Neural cell (in vitro differentiated cells): ENCODE data around the gene AKR1B15. TPM values are rescaled to one million over a fixed set of nuclear protein-coding genes. Genes with fewer than 3 reads are reported as not detected.
A peak's percentile ranks its signal among the peaks of the same experiment; 100 is the strongest.

Experiments used
- H2AFZ ChIP-seq: fragments of 200-600, 300-800 bp; sonication (generic), shearing (Covaris generic); 2 replicates; pipeline ENCODE4 v1.6.0; 2014; ENCODE audit warnings: low read depth, mild to moderate bottlenecking, antibody characterized with exemption, low read length, moderate library complexity
- H3F3A ChIP-seq: fragments of 200-600 bp; shearing (Covaris generic); 2 replicates; pipeline ENCODE4 v1.6.1; 2016; ENCODE audit warnings: mild to moderate bottlenecking, moderate library complexity, mixed read lengths, antibody characterized with exemption, low read length; ENCODE audit not compliant: insufficient read depth, poor library complexity, severe bottlenecking
- H3K27ac ChIP-seq: fragments of 200-600, 300-800 bp; sonication (generic), shearing (Covaris generic); 2 replicates; pipeline ENCODE4 v1.5.1; 2014; ENCODE audit warnings: mild to moderate bottlenecking, low read length, moderate library complexity
- H3K27me3 ChIP-seq: fragments of 300-800, 200-600 bp; sonication (generic), shearing (Covaris generic); 2 replicates; pipeline ENCODE4 v1.6.0; 2014; ENCODE audit warnings: mild to moderate bottlenecking, low read depth, low read length, moderate library complexity; ENCODE audit not compliant: insufficient read depth
- H3K36me3 ChIP-seq: fragments of 300-800, 200-600 bp; sonication (generic), shearing (Covaris generic); 2 replicates; pipeline ENCODE4 v1.5.1; 2014; ENCODE audit warnings: mild to moderate bottlenecking, antibody characterized with exemption, low read length, moderate library complexity; ENCODE audit not compliant: insufficient read depth
- H3K4me2 ChIP-seq: fragments of 300-800, 200-600 bp; sonication (generic), shearing (Covaris generic); 2 replicates; pipeline ENCODE4 v1.6.0; 2014; ENCODE audit warnings: mild to moderate bottlenecking, low read length
- H3K4me3 ChIP-seq: fragments of 300-800, 200-600 bp; sonication (generic), shearing (Covaris generic); 2 replicates; pipeline ENCODE4 v1.5.1; 2014; ENCODE audit warnings: mild to moderate bottlenecking, low read length, moderate library complexity
- H3K79me2 ChIP-seq: fragments of 200-600 bp; shearing (Covaris generic); replicated peaks from 2 replicates; pipeline ENCODE4 v1.6.0; 2014; ENCODE audit warnings: mild to moderate bottlenecking, low read length, moderate library complexity; ENCODE audit not compliant: insufficient read depth
- H3K9ac ChIP-seq: fragments of 300-800, 200-600 bp; sonication (generic), shearing (Covaris generic); 2 replicates; pipeline ENCODE4 v1.6.1; 2016; ENCODE audit warnings: mild to moderate bottlenecking, low read length, mixed read lengths
- H3K9me2 ChIP-seq: fragments of 200-600 bp; shearing (Covaris generic); 2 replicates; pipeline ENCODE4 v1.6.1; 2016; ENCODE audit warnings: mild to moderate bottlenecking, low read length, mixed read lengths; ENCODE audit not compliant: insufficient read depth
- H3K9me3 ChIP-seq: fragments of 200-600, 300-800 bp; sonication (generic), shearing (Covaris generic); 2 replicates; pipeline ENCODE4 v1.6.1; 2016; ENCODE audit warnings: mild to moderate bottlenecking, mixed run types, low read length, moderate library complexity, mixed read lengths
- H4K20me1 ChIP-seq: fragments of 200-600 bp; shearing (Covaris generic); 2 replicates; pipeline ENCODE4 v1.6.1; 2016; ENCODE audit warnings: mild to moderate bottlenecking, mixed run types; ENCODE audit not compliant: insufficient read depth
- EP300 ChIP-seq: fragments of 450-650 bp; conservative IDR thresholded peaks from 2 replicates; pipeline ENCODE4 v1.6.1; 2014; ENCODE audit warnings: antibody characterized with exemption, mild to moderate bottlenecking, moderate library complexity; ENCODE audit not compliant: poor library complexity, severe bottlenecking
- EZH2 ChIP-seq: fragments of 200-600, 300-800 bp; shearing (Covaris generic), sonication (generic); IDR thresholded peaks from 2 replicates; pipeline ENCODE4 v1.6.1; 2014; ENCODE audit warnings: antibody characterized with exemption, low read length, borderline replicate concordance, mild to moderate bottlenecking; ENCODE audit not compliant: insufficient read depth, poor library complexity, severe bottlenecking
- MXI1 ChIP-seq: fragments of 450-650 bp; conservative IDR thresholded peaks from 2 replicates; pipeline ENCODE4 v1.6.1; 2014; ENCODE audit warnings: antibody characterized with exemption, mild to moderate bottlenecking; ENCODE audit not compliant: poor library complexity, severe bottlenecking
- POLR2AphosphoS5 ChIP-seq: IDR thresholded peaks from 2 replicates; pipeline ENCODE4 v1.6.1; 2012
- RAD21 ChIP-seq: fragments of 450-650 bp; conservative IDR thresholded peaks from 2 replicates; pipeline ENCODE4 v1.6.1; 2014; ENCODE audit warnings: antibody characterized with exemption, mild to moderate bottlenecking, moderate library complexity
- SMC3 ChIP-seq: fragments of 450-650 bp; conservative IDR thresholded peaks from 2 replicates; pipeline ENCODE4 v1.6.1; 2014; ENCODE audit warnings: antibody characterized with exemption, mild to moderate bottlenecking, moderate library complexity; ENCODE audit not compliant: poor library complexity
- TAF1 ChIP-seq: IDR thresholded peaks from 2 replicates; pipeline ENCODE4 v1.6.1; 2012; ENCODE audit warnings: low read depth
- polyA plus RNA-seq: library from polyadenylated mRNA; depleted of rRNA; stranded (reverse); fragments of >200 nt; gene quantifications from 2 replicates; pipeline ENCODE4 v1.2.3, GENCODE V29; 2014
- TF ChIP-seq, protein P1 (sequence below): fragments of 450-650 bp; IDR thresholded peaks from 2 replicates; pipeline ENCODE4 v1.5.1; 2014; ENCODE audit warnings: antibody characterized with exemption, mild to moderate bottlenecking, moderate library complexity; ENCODE audit not compliant: poor library complexity, severe bottlenecking
- TF ChIP-seq, protein P2 (sequence below): IDR thresholded peaks from 2 replicates; pipeline ENCODE4 v1.6.1; 2012; ENCODE audit warnings: borderline replicate concordance

The AKR1B15 gene
- polyA plus RNA-seq, 1 donor from 2014 or later: not detected

DNA sequence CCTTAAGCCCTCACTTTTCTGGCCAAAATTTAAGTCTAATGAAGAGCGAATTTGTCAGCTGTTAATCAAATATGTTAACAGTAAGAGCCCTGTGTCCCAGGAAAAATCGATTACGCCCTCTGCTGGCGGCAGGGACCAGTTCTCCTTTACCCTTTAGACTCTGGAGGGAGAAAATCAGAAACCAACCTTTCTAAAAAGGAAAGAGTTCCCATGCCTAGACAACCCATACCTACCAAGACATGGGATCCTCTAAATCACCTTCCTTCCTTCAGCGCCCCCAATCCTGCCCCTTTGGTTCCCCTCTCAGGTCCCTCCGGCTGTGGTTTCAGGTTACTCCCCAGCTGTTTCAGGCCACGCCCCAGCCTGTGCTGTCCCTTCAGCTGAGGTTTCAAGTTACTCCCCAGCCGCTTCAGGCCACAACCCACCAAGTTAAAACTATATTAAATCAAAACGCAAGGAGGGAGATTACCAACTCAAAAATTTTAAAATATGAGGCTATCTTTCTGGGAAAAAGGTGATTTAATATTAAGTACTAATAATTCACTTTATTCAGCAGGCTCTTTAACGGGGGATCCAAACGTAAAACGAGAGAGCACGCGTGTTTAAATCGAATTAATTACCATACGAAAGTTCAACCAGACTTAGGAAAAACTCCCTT lies 1.4 kb upstream of the AKR1B15 start:
- no peak overlapping the region for H3K27ac ChIP-seq
- no peaks in the 10 kb centered on the region for H4K20me1 ChIP-seq
- no peaks in the 10 kb centered on the region for H3F3A ChIP-seq
- no peaks in the 10 kb centered on the region for H3K27me3 ChIP-seq
- no peaks in the 10 kb centered on the region for H3K9me2 ChIP-seq
- H3K9me3 ChIP-seq: no peaks in the 10 kb centered on the region
- no peaks in the 10 kb centered on the region for H3K36me3 ChIP-seq
- H3K9ac ChIP-seq: no peak overlapping the region
- TF ChIP-seq EZH2: no peak
- TF ChIP-seq, protein P1, sequence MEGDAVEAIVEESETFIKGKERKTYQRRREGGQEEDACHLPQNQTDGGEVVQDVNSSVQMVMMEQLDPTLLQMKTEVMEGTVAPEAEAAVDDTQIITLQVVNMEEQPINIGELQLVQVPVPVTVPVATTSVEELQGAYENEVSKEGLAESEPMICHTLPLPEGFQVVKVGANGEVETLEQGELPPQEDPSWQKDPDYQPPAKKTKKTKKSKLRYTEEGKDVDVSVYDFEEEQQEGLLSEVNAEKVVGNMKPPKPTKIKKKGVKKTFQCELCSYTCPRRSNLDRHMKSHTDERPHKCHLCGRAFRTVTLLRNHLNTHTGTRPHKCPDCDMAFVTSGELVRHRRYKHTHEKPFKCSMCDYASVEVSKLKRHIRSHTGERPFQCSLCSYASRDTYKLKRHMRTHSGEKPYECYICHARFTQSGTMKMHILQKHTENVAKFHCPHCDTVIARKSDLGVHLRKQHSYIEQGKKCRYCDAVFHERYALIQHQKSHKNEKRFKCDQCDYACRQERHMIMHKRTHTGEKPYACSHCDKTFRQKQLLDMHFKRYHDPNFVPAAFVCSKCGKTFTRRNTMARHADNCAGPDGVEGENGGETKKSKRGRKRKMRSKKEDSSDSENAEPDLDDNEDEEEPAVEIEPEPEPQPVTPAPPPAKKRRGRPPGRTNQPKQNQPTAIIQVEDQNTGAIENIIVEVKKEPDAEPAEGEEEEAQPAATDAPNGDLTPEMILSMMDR: peak; percentile 52
- TF ChIP-seq RAD21: no peak
- TF ChIP-seq POLR2AphosphoS5: no peak
- TF ChIP-seq TAF1: no peak
- TF ChIP-seq MXI1: no peak
- peak; percentile 45 for TF ChIP-seq SMC3
- no peaks in the 10 kb centered on the region for H3K79me2 ChIP-seq
- no peak overlapping the region for H2AFZ ChIP-seq
- H3K4me2 ChIP-seq: no peak overlapping the region
- no peak overlapping the region for H3K4me3 ChIP-seq

DNA sequence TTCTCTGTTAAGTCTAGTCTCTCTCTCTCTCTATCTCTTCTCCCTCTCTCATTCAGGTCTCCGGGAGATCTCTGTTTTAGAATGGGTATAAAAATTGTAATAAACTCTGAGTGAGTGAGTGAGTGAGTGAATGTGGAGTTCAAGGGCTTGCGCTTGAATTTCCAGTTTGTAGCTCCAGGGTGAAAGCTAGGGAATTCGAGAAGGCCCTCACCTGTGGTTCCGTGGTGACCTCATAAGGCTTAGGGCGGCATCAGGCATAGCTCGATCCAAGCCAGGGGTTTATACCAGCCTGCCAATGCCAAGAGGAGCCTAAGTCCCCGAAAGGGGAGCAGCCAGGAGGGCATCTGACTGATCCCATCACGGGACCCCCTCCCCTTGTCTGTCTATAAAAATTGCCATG lies 456 bp downstream of the AKR1B15 start:
- Histone ChIP-seq H3K27me3 (no peaks in the 10 kb centered on the region), H3F3A (no peaks in the 10 kb centered on the region), H3K4me3 (no peak overlapping the region), H3K27ac (no peak overlapping the region), H3K9me3 (no peaks in the 10 kb centered on the region), H3K9ac (no peak overlapping the region), H3K36me3 (no peaks in the 10 kb centered on the region), H3K4me2 (no peak overlapping the region), H4K20me1 (no peaks in the 10 kb centered on the region), H3K79me2 (no peaks in the 10 kb centered on the region), H3K9me2 (no peaks in the 10 kb centered on the region), H2AFZ (no peak overlapping the region)
- TF ChIP-seq, protein P2, sequence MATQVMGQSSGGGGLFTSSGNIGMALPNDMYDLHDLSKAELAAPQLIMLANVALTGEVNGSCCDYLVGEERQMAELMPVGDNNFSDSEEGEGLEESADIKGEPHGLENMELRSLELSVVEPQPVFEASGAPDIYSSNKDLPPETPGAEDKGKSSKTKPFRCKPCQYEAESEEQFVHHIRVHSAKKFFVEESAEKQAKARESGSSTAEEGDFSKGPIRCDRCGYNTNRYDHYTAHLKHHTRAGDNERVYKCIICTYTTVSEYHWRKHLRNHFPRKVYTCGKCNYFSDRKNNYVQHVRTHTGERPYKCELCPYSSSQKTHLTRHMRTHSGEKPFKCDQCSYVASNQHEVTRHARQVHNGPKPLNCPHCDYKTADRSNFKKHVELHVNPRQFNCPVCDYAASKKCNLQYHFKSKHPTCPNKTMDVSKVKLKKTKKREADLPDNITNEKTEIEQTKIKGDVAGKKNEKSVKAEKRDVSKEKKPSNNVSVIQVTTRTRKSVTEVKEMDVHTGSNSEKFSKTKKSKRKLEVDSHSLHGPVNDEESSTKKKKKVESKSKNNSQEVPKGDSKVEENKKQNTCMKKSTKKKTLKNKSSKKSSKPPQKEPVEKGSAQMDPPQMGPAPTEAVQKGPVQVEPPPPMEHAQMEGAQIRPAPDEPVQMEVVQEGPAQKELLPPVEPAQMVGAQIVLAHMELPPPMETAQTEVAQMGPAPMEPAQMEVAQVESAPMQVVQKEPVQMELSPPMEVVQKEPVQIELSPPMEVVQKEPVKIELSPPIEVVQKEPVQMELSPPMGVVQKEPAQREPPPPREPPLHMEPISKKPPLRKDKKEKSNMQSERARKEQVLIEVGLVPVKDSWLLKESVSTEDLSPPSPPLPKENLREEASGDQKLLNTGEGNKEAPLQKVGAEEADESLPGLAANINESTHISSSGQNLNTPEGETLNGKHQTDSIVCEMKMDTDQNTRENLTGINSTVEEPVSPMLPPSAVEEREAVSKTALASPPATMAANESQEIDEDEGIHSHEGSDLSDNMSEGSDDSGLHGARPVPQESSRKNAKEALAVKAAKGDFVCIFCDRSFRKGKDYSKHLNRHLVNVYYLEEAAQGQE: no peak

DNA sequence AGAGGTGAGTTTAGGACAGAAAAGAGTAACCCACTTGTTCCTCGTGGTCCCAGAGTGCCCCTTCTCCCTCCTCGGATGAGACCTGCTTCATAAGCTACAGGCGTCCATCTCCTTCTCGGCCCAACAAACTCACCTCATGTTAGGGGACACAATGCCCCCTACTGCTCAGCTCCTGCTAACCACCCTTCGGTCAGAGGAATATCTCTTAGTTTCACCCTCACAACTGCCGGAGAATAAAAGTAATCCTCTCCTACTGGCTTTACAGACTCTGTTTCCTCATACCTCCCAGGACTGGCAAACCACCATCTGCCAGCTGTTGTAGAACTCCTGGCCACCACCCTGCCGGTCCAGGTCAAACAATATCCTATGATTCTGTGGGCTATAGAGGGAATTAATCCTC lies 3.2 kb downstream of the AKR1B15 start:
- no peak overlapping the region for H3K4me3 ChIP-seq
- no peak overlapping the region for H2AFZ ChIP-seq
- H3K9ac ChIP-seq: no peak overlapping the region
- no peaks in the 10 kb centered on the region for H3K9me3 ChIP-seq
- no peaks in the 10 kb centered on the region for H3K79me2 ChIP-seq
- H3K9me2 ChIP-seq: no peaks in the 10 kb centered on the region
- no peak overlapping the region for H3K4me2 ChIP-seq
- H3K36me3 ChIP-seq: no peaks in the 10 kb centered on the region
- H3K27me3 ChIP-seq: no peaks in the 10 kb centered on the region
- no peaks in the 10 kb centered on the region for H3F3A ChIP-seq
- TF ChIP-seq EP300 (no peak), SMC3 (no peak), RAD21 (no peak), TAF1 (no peak), EZH2 (no peak), MXI1 (no peak), POLR2AphosphoS5 (no peak)
- TF ChIP-seq, protein P2: no peak
- TF ChIP-seq, protein P1: no peak
- no peaks in the 10 kb centered on the region for H4K20me1 ChIP-seq
- H3K27ac ChIP-seq: no peak overlapping the region
